HG03442 (cell line): Measurements from ENCODE around the gene GNAT1.
"Not testable (repeated sequence)": the region's sequence is repeated elsewhere in the genome, so short reads cannot be mapped to it uniquely, and the experiment has no call there.

ENCODE experiments used
- ATAC-seq: cut with Tn5 transposase; IDR thresholded peaks from one replicate; pipeline ENCODE4 v1.9.1; 2021; ENCODE audit warnings: mild to moderate bottlenecking, moderate library complexity; ENCODE audit not compliant: unreplicated experiment

GNAT1 gene

DNA sequence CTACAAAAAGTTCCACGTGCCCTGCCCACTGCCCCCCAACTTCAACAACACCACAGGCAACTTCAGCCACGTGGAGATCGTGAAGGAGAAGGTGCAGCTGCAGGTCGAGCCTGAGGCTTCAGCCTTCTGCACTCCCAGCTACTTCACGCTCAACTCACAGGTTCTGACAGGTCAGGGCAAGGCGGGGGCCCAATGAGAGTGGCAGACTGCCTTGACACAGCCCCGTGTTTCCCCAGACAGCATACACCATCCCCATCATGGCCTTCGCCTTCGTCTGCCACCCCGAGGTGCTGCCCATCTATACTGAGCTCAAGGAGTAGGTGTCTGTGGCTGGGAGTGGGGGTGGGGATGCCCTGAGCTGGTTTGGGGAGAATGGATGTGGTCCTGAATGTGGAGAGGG is 26.3 kb downstream of the GNAT1 start:
- ATAC-seq, result no peak

DNA sequence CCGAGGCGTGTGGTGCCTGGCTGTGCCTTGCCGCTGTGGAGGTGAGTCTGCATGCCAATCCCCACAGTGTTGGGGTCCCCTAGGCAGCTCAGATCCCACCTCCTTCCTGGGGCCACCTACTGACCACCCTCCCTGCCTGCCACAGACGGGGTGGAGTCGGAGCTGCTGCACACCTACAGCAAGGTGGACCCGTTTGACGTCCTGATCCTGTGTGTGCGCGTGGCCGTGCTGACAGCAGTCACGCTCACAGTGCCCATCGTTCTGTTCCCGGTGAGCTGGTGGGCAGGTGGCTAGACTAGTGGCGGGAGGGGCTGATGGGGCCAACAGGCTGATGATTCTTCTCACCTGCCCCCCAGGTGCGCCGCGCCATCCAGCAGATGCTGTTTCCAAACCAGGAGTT is 27.0 kb downstream of the GNAT1 start:
- ATAC-seq, result no peak

DNA sequence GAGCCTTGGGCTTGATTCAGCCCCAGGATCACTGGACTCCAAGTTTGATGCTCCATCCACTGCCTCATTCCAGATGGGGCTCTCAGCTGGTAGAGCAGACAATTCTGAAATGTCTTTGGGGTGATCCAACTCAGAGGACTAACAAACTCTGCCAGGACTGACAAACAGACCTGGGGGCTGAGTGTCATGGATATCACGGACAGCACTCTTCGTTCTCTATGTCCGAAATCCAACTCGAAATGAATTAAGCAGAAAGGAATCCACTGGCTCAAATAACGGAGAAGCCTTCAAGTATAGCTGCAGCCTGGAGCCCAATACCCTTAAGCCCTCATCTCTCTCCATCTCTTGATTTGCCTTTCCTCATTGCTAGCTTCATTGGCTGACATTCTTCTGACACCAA is 27.9 kb downstream of the GNAT1 start:
- ATAC-seq, result no peak

DNA sequence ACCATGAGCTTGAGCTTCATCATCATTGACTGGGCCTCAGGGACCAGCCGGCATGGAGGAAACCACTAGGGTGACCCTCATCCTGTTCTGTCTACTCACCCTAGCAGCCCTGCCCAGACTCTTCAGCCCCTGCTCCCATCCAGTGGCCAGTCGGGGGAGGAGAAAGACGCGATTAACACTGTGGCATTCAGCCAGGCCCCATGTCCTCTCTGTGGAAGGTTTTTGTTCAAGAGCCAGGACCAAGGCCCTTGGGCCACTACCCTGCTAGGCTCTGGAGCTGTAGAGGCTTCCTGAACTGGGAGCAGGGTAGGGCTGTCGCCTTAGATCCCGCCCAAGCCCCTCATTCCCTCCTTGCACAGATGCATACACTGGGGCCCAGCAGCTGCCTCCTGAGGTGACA is 28.7 kb downstream of the GNAT1 start:
- ATAC-seq, result no peak

DNA sequence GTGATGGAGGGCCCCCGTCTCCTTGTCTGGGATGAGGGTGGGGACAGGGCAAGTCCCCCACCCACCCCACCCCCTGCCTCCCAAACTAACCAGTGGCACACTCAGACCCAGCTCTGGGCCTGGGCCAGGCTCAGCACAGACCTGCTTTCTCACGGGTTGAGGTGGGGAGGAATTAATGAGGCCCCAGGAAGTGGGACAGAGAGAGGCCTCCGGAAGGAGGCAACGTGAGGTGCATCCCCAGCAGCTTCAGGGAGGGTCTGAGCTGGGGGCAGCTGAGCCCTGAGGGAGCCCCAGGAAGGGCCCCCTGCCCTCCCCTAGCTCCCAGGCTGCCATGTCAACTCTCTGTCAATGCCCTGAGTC is 29.6 kb downstream of the GNAT1 start:
- ATAC-seq, result no peak

DNA sequence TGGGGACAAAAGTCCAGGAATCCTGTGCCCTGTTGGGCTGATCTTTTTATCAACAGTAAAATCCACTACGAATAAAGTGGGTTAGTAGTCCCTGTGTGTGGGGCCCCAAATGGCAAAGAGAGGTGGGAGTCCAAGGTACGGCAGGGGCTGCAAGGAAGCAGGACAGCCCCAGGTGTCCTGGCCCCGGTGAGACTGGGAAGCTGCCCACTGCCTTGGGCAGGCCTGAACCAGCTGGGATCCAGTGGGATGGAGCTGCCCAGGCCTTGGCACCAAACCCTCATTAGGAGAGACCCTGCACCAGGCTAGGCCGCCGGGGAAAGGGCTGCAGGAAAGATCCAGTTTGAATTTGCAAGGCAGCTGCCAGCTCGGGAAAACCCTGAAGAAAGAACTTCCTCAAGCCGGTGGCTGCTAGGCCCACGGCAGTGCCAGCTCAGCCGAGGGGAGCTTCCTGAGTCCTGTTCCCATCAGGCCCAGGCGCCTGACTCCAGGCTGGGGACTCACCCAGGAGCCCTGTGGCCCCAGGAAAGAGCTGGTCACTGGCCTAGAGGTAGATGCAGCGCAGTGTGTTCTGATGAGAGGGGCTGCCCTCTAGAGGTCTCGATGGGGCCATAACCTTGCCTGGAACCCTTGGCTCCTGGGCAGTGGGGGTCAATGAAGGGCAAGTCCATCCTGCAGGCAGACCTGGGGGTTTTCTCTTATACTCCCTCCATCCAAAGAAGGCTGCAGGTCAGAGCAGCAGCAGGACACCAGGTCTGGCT is 30.2 kb downstream of the GNAT1 start:
- no peak for ATAC-seq

DNA sequence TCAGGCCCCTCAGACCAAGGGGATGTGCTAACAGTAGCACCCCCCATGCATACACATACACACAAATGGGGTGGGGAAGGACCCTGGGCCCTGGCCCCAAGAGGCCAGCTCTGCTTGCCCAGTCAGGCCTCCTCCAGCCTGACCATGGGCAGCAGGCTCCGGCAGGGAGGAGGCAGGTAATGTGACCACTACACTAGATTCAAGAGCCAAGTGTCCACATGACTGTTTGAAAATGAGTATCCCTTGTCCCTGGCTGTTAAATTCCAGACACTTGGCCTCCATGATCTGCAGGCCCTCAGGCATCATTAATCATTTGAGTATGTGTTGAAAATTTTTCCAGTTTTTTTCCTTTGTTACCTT is 30.7 kb downstream of the GNAT1 start:
- no peak for ATAC-seq

DNA sequence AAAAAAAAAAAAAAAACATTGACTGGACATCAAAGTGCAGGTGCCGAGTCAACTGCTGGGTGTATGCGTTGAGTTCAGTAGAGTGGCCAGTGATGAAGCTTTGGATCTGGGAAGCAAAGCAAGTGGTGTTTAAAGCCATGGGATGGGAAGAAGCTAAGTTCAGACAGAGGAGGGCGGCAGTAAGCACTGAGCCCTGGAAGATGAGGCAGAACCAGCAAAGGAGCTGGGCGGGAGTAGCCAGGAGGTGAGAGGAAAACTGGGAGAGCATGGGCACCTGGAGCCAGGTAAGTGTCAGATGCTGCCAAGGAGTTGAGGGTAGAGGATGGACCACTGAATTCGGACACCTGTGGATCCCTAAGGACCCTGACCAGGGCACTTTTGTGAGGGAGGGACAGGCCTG is 33.2 kb downstream of the GNAT1 start:
- ATAC-seq, result no peak

DNA sequence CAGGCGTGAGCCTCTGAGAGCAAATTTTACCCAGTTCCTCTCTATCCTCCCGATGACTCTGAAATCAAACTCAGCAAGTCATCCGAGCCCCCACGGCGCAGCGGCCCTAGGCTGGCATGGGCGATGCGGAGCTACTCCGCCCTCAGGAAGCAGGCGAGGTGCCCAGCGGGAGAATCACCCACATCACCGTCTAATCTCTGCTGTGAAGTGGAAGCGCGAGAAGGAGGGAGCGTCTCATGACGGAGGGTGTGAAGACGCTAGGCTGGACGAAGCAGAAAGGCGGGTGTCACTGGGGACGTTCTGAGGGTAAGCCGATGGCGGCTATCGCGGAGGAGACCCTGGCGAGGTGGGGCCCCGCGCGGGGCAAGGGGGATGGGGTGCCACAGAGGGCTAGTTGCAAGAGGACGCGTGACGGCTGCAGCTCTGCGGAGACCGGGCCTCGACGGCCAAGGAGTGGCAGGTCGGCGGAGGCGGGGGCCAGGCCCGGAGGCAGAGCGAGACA is 35.5 kb downstream of the GNAT1 start:
- peak; percentile 6 for ATAC-seq

DNA sequence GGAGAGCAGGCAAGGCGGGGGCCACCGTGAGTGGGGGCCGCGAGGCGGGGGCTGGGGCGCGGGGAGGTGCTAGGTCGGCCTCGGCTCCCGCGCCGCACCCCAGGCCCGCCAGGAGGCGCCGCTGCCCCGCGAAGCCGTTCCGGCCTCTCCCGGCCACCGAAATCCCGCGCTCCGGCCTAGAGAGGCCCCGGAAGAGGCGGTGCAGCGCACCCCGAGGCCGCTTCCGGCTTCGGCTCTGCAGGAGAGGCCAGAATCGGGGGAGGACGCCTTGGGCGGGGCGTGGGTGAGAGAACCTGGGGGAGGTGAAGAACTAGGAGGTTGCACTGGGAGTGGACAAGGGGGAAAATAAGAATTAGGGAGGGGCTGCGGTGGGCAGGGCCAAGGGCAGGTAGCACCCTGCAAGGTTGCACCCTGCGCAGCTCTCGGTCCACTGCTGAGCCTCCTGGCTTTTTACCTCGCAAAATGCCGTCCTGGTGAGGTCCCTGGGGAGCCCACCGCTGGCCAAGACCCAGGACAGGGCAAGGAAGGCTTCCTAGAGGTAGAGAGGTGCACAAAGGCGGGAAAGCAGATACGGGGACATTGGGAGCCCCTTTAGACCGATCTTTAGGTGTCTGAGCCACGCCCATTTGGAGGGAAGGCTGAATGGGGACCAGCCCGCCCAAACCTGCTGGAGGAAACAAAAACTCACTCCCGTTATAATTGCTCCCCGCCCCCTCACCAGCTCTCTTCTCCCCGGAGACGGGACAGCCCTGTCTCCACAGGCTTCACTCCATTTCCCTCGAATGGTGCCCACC is 36.2 kb downstream of the GNAT1 start:
- peak; percentile 78 for ATAC-seq

DNA sequence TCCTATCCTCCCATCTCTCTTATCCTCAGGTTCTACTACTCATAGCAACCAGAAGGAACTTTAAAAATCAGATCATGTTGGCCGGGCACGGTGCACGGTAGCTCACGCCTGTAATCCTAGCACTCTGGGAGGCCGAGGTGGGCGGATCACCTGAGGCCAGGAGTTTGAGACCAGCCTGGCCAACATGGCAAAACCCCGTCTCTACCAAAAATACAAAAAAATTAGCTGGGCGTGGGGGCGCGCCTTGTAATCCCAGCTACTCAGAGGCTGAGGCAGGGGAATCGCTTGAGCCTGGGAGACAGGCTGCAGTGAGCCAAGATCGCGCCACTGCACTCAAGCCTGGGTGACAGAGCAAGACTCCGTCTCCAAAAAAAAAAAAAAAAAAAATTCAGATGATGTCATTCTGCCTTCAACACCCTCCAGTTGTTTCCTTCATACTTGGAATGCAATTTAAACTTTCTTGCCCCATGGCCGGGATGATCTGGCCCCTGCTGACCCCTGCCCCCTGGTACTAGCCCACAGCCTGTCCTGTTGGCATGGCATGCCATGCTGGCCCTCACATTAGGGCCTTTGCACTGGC is 36.9 kb downstream of the GNAT1 start:
- not testable (repeated sequence) for ATAC-seq

DNA sequence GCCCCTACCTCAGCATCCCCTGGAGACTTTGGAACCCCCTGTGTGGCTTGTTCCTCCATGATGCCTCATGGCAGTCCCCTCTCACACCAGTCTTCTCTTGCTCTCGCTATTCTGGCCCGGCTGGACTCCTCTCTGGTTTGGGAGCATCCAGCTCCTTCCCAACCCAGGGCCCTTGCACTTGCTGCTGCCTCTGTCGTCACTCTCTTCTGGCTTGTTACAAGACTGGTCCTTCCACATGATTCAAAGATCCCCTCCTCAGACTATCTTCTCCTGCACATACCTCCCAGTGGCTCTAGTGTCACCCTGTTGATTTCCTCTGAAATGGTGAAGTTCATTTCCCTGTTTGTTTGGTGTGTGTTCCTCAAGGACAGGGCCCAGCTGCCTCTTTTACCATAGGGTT is 38.1 kb downstream of the GNAT1 start:
- no peak for ATAC-seq

DNA sequence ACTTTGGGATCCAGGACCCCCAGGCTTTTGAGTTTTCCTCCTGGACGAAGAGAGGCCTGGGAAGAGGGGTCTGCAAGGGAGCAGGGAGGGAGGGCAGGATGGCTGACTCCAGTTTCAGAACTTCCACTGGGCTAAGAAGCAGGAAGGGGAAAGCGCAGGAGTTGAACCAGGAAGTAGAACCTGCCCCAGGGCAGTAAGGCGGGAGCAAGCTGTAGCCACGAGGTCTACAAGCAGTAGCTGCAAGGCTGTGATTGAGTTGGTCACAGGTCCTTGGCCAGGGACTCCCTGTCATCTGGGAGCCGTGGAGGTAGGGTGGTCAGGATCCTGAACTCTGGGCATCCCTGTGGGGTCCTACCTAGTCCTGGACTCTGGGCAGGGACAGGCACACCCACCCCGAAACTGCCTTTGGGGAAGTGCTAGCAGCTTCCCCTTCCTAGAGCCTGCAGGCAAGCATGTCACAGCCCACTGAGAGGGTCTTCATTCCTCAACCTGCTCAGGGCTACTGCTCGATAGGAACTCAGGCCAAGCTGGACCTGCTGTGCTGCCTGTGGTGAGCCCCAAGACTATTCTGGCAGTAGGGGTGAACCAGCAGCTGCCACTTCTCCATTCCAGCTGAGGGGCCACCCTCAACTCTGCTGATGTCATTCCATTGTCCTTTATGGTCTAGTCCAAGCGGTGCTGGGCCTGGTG is 38.8 kb downstream of the GNAT1 start:
- ATAC-seq, result no peak

DNA sequence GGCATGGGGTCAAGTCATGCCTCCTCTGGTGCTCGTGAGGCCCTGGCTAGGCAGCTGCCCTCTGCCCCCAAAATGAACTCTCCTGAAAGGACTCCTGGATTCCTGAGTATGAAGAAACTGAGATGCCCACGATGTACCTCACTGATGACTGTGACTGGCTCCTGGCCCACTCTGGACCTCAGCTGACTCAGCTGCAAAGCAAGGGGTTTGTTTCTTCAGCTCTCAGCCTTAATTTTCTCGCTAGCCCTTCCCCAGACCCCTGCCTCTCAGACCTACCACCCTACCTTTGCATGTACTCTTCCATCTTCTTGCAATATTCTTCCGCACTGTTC is 39.4 kb downstream of the GNAT1 start:
- ATAC-seq, result no peak

DNA sequence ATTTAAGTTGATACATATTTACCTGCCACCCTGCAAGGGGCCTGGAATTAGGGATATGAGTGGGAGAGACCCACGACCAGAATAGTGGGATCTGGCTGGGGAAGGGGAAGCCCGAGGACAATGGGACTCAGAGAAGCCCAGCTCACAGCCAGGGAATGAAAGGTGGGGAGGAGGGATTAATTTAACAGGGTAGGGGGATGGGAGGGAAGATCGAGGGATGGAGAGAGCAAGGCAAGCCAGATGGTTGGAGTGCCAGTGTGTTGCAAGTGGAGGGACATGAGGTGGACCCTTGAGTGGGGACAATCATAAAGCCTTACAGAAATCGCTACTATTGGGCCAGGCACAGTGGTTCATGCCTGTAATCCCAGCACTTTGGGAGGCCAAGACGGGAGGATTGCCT is 40.2 kb downstream of the GNAT1 start:
- ATAC-seq, result no peak

DNA sequence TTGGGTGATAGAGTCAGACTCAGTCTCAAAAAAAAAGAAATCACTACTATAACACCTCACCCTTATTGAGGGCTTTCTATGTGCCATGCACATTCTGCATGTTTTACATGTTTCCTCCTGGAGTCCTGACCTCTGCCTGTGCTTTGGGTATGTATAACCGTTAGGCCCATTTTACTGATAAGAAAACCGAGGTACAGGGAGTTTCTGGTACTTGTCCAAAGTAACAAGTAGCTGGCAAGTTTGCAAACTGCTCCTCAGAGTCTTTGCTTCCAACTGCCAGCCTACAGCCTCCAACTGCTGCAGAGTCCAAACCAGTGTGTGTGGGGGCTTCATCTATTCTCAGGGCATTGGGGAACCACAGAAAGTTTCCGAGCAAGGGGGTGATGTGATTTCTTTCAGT is 40.9 kb downstream of the GNAT1 start:
- no peak for ATAC-seq

DNA sequence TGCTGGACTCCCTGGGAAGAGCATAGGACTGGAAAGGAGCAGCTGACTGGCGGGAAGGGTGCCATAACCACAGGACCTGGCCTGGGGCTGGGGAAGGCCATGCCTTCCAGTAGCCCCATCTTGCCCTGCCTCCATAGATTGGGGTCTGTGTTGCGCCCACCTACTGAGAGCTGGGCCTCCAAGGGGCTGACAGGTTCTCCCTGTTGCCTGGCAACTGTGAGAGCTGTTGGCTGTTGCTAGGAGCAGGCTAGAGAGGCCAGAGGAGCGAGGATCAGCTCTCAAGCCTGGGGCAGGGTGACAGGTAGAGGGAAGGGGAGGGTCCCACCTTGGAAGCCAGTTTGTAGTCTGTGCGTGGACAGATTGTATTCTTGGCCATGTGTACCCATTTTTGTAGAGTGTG is 41.8 kb downstream of the GNAT1 start:
- ATAC-seq, result no peak

DNA sequence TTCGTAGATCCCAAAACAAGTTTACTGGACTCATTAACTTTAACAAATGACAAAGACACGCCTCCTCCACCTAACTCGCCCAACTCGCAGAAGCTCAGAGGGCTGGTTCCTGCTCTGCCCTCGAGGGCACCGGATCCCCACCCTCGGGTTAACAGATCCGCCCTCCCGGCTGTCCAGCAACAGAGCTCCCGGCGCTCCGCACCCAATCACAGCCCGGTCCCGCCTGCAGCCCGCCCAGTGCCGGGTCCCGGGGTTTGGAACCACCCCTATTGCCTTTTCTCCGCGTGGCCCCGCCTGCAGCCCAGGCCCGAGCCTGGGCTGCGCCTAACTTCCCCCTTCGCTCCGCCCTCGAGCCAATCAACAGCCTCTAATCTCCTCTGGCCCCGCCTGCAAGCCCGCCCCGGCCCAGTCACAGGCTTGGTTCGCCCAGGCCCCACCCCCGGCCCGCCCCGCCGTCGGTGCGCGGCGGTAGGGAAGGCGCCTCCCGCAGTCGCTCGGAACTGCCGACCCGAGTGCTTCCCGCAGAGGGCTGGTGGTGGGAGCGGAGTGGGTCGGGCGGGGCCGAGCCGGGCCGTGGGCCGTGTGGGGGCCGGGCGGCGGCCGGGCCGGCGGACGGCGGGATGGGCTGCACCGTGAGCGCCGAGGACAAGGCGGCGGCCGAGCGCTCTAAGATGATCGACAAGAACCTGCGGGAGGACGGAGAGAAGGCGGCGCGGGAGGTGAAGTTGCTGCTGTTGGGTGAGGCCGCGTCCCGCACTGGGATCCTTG is 44.5 kb downstream of the GNAT1 start, which contains the start of gene GNAI2:
Gene GNAI2, plus strand, starts transcription at position 489 of the 768 bp plus-strand sequence. Its CDS starts 132 bp downstream, at position 621.
- ATAC-seq, result peak; percentile 89

DNA sequence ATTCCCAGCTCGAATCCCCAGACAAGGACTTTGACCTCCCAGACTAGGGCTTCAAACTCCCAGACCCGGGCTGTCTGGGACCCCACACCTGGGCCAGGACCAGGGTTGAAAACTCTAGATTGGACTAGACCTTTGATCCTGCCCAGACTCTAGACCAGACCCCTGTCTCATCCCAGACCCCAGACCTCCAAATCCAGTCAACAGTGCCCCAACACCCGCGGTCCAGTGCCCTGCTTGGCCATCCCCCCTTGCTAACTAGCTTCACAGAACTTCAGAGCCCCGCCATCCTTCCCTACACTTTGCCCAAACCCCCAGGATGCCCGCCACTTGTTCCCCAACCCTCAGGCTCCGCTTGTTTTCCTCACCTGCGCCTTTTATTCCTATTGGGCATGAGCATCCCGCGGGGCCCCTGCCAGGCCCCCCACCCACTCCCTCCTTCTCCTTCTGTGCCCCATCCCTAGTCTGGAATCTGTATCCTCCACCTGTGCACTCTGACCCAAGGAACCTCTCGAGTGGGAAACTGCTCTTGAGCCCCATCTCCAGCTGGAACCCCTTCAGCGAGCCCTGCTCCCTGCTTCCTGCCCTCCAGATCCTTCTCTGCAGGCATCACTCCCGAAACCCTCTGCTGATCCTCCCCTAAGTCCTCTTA is 45.2 kb downstream of the GNAT1 start:
- no peak for ATAC-seq

DNA sequence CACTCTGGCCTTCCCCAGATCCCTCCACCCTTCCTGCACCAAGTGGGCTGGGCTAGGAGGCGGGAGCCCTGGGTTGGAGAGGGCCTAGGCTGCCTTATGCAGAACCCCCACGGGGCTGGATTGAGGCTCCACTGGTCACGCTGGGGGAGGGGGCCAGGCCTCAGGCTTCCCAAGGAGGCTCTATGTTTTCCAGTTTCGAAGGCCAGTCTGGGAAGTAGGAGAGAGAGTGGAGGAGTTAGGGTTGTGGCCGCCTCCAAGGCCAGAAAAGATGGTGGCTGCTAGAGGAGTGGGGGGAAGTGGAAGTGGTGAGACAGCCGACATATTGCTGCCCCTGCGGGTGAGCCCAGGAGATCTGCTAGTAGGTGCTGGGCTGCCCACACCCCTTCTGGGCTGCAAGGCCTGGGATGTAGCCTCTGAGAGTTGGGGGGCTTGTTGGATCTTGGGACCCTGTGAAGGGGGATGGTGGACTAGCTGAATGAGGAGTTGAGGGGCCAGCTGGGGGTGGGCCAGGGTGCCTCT is 45.8 kb downstream of the GNAT1 start:
- no peak for ATAC-seq
